H7 (cell line): ENCODE results near the gene SLC47A2. TPM values are rescaled to one million over a fixed set of nuclear protein-coding genes. Genes with fewer than 3 reads are reported as not detected.
A peak's percentile ranks its signal among the peaks of the same experiment; 100 is the strongest.

Experiments
- DNase-seq: peaks from one replicate; pipeline ENCODE4 v3.0.0; 2012
- H3K27me3 ChIP-seq: 2 replicates; pipeline ENCODE4 v1.6.0; 2011; ENCODE audit warnings: mild to moderate bottlenecking, low read length; ENCODE audit not compliant: control insufficient read depth, insufficient read depth
- H3K36me3 ChIP-seq: replicated peaks from 2 replicates; pipeline ENCODE4 v1.5.1; 2011; ENCODE audit warnings: low read length; ENCODE audit not compliant: control insufficient read depth, insufficient read depth
- H3K4me3 ChIP-seq: 2 replicates; pipeline ENCODE4 v1.5.1; 2011; ENCODE audit warnings: low read depth, mild to moderate bottlenecking, control low read depth, low read length, moderate library complexity; ENCODE audit not compliant: insufficient read depth
- total RNA-seq: library from RNA; depleted of rRNA; stranded (reverse); fragments of >200 nt; shearing (Covaris generic); gene quantifications from 2 replicates; pipeline ENCODE4 v1.2.3, GENCODE V29; 2014

The SLC47A2 gene
- total RNA-seq, 1 experiment from 2014 or later = not detected

- Histone ChIP-seq H3K36me3 (no peaks in the 10 kb centered on the region), H3K4me3 (no peak overlapping the region), H3K27me3 (no peaks in the 10 kb centered on the region)
- DNase-seq = no peak
Observed at GRCh38 chr17:19726631-19727376, 10.4 kb upstream of the SLC47A2 start.

- no peak for DNase-seq
- no peaks in the 10 kb centered on the region for H3K36me3 ChIP-seq
- no peaks in the 10 kb centered on the region for H3K27me3 ChIP-seq
- no peak overlapping the region for H3K4me3 ChIP-seq
Observed at GRCh38 chr17:19725486-19725885, 9.1 kb upstream of the SLC47A2 start.

- DNase-seq = no peak
Observed at GRCh38 chr17:19724501-19725420, 8.4 kb upstream of the SLC47A2 start.

GRCh38 chr17:19723964-19724363 lies 7.6 kb upstream of the SLC47A2 start:
- Histone ChIP-seq H3K27me3 (no peaks in the 10 kb centered on the region), H3K36me3 (no peaks in the 10 kb centered on the region), H3K4me3 (no peak overlapping the region)
- DNase-seq = no peak

More at GRCh38 chr17:19724501-19725420, 8.4 kb upstream of the SLC47A2 start:
- Histone ChIP-seq H3K27me3 (no peaks in the 10 kb centered on the region), H3K4me3 (no peak overlapping the region), H3K36me3 (no peaks in the 10 kb centered on the region)

- no peak overlapping the region for H3K4me3 ChIP-seq
- H3K27me3 ChIP-seq = no peaks in the 10 kb centered on the region
- H3K36me3 ChIP-seq = no peaks in the 10 kb centered on the region
- DNase-seq = peak; percentile 48
Observed at GRCh38 chr17:19720631-19721426, 4.4 kb upstream of the SLC47A2 start.

GRCh38 chr17:19720210-19720475 lies 3.8 kb upstream of the SLC47A2 start:
- no peaks in the 10 kb centered on the region for H3K36me3 ChIP-seq
- no peaks in the 10 kb centered on the region for H3K27me3 ChIP-seq
- DNase-seq = no peak
- H3K4me3 ChIP-seq = no peak overlapping the region

GRCh38 chr17:19719355-19720209 lies 3.2 kb upstream of the SLC47A2 start:
- H3K27me3 ChIP-seq = no peaks in the 10 kb centered on the region
- DNase-seq = no peak
- no peak overlapping the region for H3K4me3 ChIP-seq
- H3K36me3 ChIP-seq = no peaks in the 10 kb centered on the region

- Histone ChIP-seq H3K4me3 (no peak overlapping the region), H3K27me3 (no peaks in the 10 kb centered on the region), H3K36me3 (no peaks in the 10 kb centered on the region)
- DNase-seq = peak; percentile 92
Observed at GRCh38 chr17:19718613-19719354, 2.4 kb upstream of the SLC47A2 start.

- peak; percentile 48 for DNase-seq
- H3K27me3 ChIP-seq = no peaks in the 10 kb centered on the region
- no peaks in the 10 kb centered on the region for H3K36me3 ChIP-seq
- no peak overlapping the region for H3K4me3 ChIP-seq
Observed at GRCh38 chr17:19718041-19718612, 1.7 kb upstream of the SLC47A2 start.

- no peak overlapping the region for H3K4me3 ChIP-seq
- H3K36me3 ChIP-seq = no peaks in the 10 kb centered on the region
- no peaks in the 10 kb centered on the region for H3K27me3 ChIP-seq
- peak; percentile 45 for DNase-seq
Observed at GRCh38 chr17:19717411-19717908, 1.1 kb upstream of the SLC47A2 start.

- peak; percentile 48 for DNase-seq
- no peaks in the 10 kb centered on the region for H3K27me3 ChIP-seq
- H3K4me3 ChIP-seq = no peak overlapping the region
- no peaks in the 10 kb centered on the region for H3K36me3 ChIP-seq
Observed at GRCh38 chr17:19717031-19717360, 612 bp upstream of the SLC47A2 start.

GRCh38 chr17:19714542-19715411 lies 1.6 kb downstream of the SLC47A2 start:
- Histone ChIP-seq H3K36me3 (no peaks in the 10 kb centered on the region), H3K27me3 (no peaks in the 10 kb centered on the region), H3K4me3 (no peak overlapping the region)
- peak; percentile 71 for DNase-seq
